Peyer's patch (tissue), 4 donors: ENCODE results near the gene ROBO3. TPM values are rescaled to one million over a fixed set of nuclear protein-coding genes. Genes with fewer than 3 reads are reported as not detected.

ENCODE experiments used
- DNase-seq, 3 donors: peaks; one replicate each; pipeline ENCODE4 v3.0.0-alpha.2; 2017 to 2019
- H3K27ac ChIP-seq, 4 donors: fragments of 200-600 bp; sonication (generic); one replicate each; pipeline ENCODE4 v1.5.1; 2016 to 2019
- H3K27me3 ChIP-seq, 2 donors: fragments of 200-600 bp; sonication (generic); one replicate each; pipeline ENCODE4 v1.5.1; 2019
- H3K36me3 ChIP-seq, 3 donors: fragments of 200-600 bp; sonication (generic); one replicate each; pipeline ENCODE4 v1.5.1; 2016 to 2019
- H3K4me1 ChIP-seq, 4 donors: fragments of 200-600 bp; sonication (generic); one replicate each; pipeline ENCODE4 v1.5.1; 2016 to 2019
- H3K4me3 ChIP-seq, 4 donors: fragments of 200-600 bp; sonication (generic); 1 replicate in 3 of 4; 2 replicates in 1 of 4; pipeline ENCODE4 v1.5.1; 2016 to 2019; ENCODE audit warnings: mild to moderate bottlenecking in 1 of 4
- H3K9me3 ChIP-seq, 4 donors: fragments of 200-600 bp; sonication (generic); one replicate each; pipeline ENCODE4 v1.5.1; 2016 to 2019; ENCODE audit warnings: mild to moderate bottlenecking in 1 of 4
- CTCF ChIP-seq, 6 experiments: fragments of 450-650 bp in 4 of 6; fragments of 200-600 bp in 2 of 6; sonication (generic) in 1 of 6; IDR thresholded peaks; one replicate each; pipeline ENCODE4 v1.5.1; 2017 to 2019; ENCODE audit warnings: antibody characterized with exemption in 6 of 6, mild to moderate bottlenecking in 3 of 6, moderate library complexity in 1 of 6
- POLR2A ChIP-seq, 2 donors: fragments of 450-650 bp; IDR thresholded peaks; one replicate each; pipeline ENCODE4 v1.5.1; 2017; ENCODE audit warnings: antibody characterized with exemption in 2 of 2, mild to moderate bottlenecking in 2 of 2, moderate library complexity in 2 of 2
- total RNA-seq, 4 donors: library from RNA; depleted of rRNA; stranded (reverse); fragments of >200 nt; gene quantifications; one replicate each; pipeline ENCODE4 v1.1.0, GENCODE V29; 2016

ROBO3 gene
- total RNA-seq, 4 donors from 2014 or later: 3.6 to 49.5 (median 16.1) TPM

- no peaks in the 10 kb centered on the region for H3K9me3 ChIP-seq
- DNase-seq: no peak
- no peaks in the 10 kb centered on the region for H3K36me3 ChIP-seq
- no peak overlapping the region for H3K27ac ChIP-seq
- H3K27me3 ChIP-seq: no peaks in the 10 kb centered on the region
- TF ChIP-seq POLR2A (IDR thresholded peaks at IDR 0.05) (no peak), CTCF (IDR thresholded peaks at IDR 0.05) (no peak)
- peaks cover 0 to 20% (median 0%) of the 10 kb centered on the region in 4 donors for H3K4me1 ChIP-seq
- H3K4me3 ChIP-seq: no peak overlapping the region
These were observed 13.7 kb downstream of the ROBO3 start for GRCh38 chr11:124878759-124879492.

DNA sequence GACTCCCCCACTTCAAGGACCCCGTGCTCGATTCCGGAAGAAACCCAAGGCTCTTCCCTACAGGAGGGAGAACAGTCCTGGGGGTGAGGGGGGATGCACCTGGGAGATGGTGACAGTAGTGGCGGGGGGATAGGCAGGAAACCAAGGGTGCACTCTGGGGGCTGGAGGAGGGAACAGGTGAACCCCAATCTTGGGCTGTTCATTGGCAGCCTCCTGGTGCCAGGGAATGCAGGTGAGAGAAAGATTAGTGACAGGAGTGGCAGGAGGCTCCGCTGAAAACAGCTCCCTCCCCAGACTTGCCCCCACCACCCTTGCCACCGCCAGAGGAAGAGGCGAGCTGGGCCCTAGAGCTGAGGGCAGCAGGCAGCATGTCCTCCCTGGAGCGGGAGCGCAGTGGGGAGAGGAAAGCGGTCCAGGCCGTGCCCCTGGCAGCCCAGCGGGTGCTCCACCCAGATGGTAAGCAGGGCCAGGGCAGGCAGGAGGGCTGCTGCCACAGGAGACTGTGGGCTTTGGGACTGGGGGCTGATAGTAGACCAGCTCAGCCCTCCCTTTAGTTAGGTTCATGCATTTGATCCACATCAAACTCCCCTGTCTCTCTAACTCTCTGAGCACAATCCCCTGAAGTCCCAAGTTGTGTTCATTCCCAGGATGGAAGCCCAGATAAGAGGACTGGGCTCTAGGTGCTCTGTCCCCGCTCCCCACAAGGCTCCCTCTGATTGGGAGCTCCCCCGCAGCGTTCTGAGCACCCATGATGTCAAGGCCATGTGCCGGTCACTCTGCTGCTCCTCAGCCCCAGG lies 14.5 kb downstream of the ROBO3 start:
- Histone ChIP-seq H3K9me3 (no peaks in the 10 kb centered on the region), H3K4me3 (no peak overlapping the region), H3K4me1 (peaks cover 0 to 20% (median 0%) of the 10 kb centered on the region in 4 donors), H3K36me3 (no peaks in the 10 kb centered on the region), H3K27ac (no peak overlapping the region), H3K27me3 (no peaks in the 10 kb centered on the region)
- DNase-seq: no peak
- no peak for TF ChIP-seq CTCF (IDR thresholded peaks at IDR 0.05)
- TF ChIP-seq POLR2A (IDR thresholded peaks at IDR 0.05): no peak

GRCh38 chr11:124880290-124880611 lies 15.0 kb downstream of the ROBO3 start:
- DNase-seq: no peak
- TF ChIP-seq CTCF (IDR thresholded peaks at IDR 0.05) (no peak), POLR2A (IDR thresholded peaks at IDR 0.05) (no peak)
- no peaks in the 10 kb centered on the region for H3K9me3 ChIP-seq
- no peak overlapping the region for H3K4me3 ChIP-seq
- H3K27ac ChIP-seq: no peak overlapping the region
- no peaks in the 10 kb centered on the region for H3K27me3 ChIP-seq
- peaks cover 0 to 20% (median 0%) of the 10 kb centered on the region in 4 donors for H3K4me1 ChIP-seq
- H3K36me3 ChIP-seq: no peaks in the 10 kb centered on the region

DNA sequence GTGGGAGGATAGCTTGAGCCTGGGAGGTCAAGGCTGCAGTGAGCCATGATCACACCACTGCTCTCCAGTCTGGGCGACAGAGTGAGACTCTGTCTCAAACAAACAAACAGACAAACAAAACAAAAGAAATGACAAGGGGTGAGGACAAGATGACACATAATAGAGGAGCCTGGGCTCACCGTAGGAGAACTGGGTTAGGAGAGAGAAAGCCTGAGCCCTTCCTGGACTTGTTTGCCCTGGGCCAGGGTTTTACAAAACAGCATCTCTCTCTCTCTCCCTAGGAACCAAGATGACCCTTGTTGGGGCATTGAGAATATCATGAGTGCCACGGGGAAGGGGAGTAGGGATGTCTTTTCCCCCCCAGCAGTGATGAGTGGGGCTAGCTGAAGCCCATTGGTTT lies 15.7 kb downstream of the ROBO3 start:
- no peak overlapping the region for H3K27ac ChIP-seq
- TF ChIP-seq POLR2A (IDR thresholded peaks at IDR 0.05) (no peak), CTCF (IDR thresholded peaks at IDR 0.05) (no peak)
- H3K27me3 ChIP-seq: no peaks in the 10 kb centered on the region
- H3K36me3 ChIP-seq: no peaks in the 10 kb centered on the region
- H3K4me3 ChIP-seq: no peak overlapping the region
- DNase-seq: no peak
- no peaks in the 10 kb centered on the region for H3K9me3 ChIP-seq
- H3K4me1 ChIP-seq: peaks cover 0 to 14% (median 0%) of the 10 kb centered on the region in 4 donors

DNA sequence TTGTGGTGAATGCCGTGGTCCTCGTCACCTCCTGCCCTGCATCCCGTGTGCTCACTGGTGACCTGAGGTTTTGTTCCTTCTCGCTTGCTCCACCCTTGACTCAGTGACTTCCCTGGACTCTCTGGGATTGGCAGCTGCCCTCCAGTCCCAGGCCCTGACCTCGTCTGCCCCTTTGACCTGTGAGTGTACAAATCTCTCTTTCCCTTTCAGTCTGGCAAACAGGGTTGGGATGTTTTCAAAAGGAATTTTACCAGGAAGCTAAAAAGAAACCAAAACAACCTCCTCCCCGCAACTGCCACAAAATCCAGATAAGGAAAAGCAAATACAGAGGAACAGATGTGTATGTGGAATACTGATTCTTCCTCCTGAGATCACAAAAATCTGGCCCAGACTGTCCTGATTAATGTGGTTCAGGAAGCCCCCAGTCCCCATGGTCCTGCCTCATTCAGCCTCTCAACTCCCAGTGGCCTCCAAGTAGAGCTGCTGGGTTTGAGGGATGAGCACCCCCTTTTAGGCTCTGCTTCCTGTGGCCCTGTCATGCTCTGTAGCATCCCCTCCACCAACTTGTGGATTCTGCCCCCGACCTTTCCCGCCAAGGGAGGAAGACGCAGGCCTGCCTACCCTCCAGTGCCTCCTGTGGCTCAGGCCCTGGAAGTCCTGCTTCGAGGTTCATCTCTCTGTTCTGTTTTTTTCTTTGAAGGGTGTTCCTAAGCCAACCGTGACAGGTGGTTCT lies 17.3 kb downstream of the ROBO3 start:
- DNase-seq: no peak
- Histone ChIP-seq H3K4me3 (no peak overlapping the region), H3K4me1 (peaks cover 0 to 3% (median 0%) of the 10 kb centered on the region in 4 donors), H3K27ac (peak overlapping the region in 1 of 4 donors; percentile 25), H3K36me3 (no peaks in the 10 kb centered on the region), H3K27me3 (no peaks in the 10 kb centered on the region), H3K9me3 (no peaks in the 10 kb centered on the region)
- TF ChIP-seq CTCF (IDR thresholded peaks at IDR 0.05) (no peak), POLR2A (IDR thresholded peaks at IDR 0.05) (no peak)
